Activated T-helper 17 cell treated with anti-CD3 and anti-CD28 coated beads, Interleukin-2, amount 50 U/mL, for 72 hours (primary cell): ENCODE results near the gene CNIH3. TPM values are rescaled to one million over a fixed set of nuclear protein-coding genes. Genes with fewer than 3 reads are reported as not detected.

ENCODE experiments used
- ATAC-seq: fragments of 150-1000 bp; cut with Tn5 transposase; replicated peaks from 2 replicates; pipeline ENCODE4 v1.10.0; 2021; ENCODE audit warnings: mild to moderate bottlenecking, moderate library complexity
- H3K27ac Mint-ChIP-seq: one replicate; pipeline ENCODE4 v1.8.0; 2022; ENCODE audit warnings: mixed read lengths
- H3K27me3 Mint-ChIP-seq: one replicate; pipeline ENCODE4 v1.8.0; 2022; ENCODE audit warnings: mixed read lengths
- H3K36me3 Mint-ChIP-seq: one replicate; pipeline ENCODE4 v1.8.0; 2022; ENCODE audit warnings: low read depth, mild to moderate bottlenecking, mixed read lengths
- H3K4me1 Mint-ChIP-seq: one replicate; pipeline ENCODE4 v1.8.0; 2022; ENCODE audit warnings: mixed read lengths
- H3K4me3 Mint-ChIP-seq: one replicate; pipeline ENCODE4 v1.8.0; 2022; ENCODE audit warnings: mild to moderate bottlenecking, mixed read lengths
- H3K9me3 Mint-ChIP-seq: one replicate; pipeline ENCODE4 v1.8.0; 2022; ENCODE audit warnings: mixed read lengths
- total RNA-seq, 2 donors: library from RNA; stranded (reverse); gene quantifications; one replicate each; pipeline ENCODE4 v1.2.3, GENCODE V29; 2022

Gene CNIH3
- total RNA-seq, 2 donors from 2014 or later = 1.4 to 3.0 TPM

- Mint-ChIP-seq H3K4me1 (no peaks in the 10 kb centered on the region), H3K27me3 (peaks cover 4% of the 10 kb centered on the region), H3K36me3 (no peaks in the 10 kb centered on the region), H3K4me3 (no peak overlapping the region), H3K27ac (no peak overlapping the region), H3K9me3 (no peaks in the 10 kb centered on the region)
- ATAC-seq = no peak
These were observed 21.3 kb upstream of the CNIH3 start for GRCh38 chr1:224594851-224595250.

GRCh38 chr1:224605482-224606181, 10.5 kb upstream of the CNIH3 start:
- no peaks in the 10 kb centered on the region for H3K4me1 Mint-ChIP-seq
- H3K27me3 Mint-ChIP-seq = peaks cover 11% of the 10 kb centered on the region
- no peaks in the 10 kb centered on the region for H3K36me3 Mint-ChIP-seq
- no peak for ATAC-seq
- no peak overlapping the region for H3K4me3 Mint-ChIP-seq
- no peaks in the 10 kb centered on the region for H3K9me3 Mint-ChIP-seq
- H3K27ac Mint-ChIP-seq = no peak overlapping the region

GRCh38 chr1:224607188-224608148, 8.6 kb upstream of the CNIH3 start:
- ATAC-seq = no peak
- Mint-ChIP-seq H3K9me3 (no peaks in the 10 kb centered on the region), H3K27ac (no peak overlapping the region), H3K27me3 (peaks cover 9% of the 10 kb centered on the region), H3K4me3 (no peak overlapping the region), H3K4me1 (no peaks in the 10 kb centered on the region), H3K36me3 (no peaks in the 10 kb centered on the region)

DNA sequence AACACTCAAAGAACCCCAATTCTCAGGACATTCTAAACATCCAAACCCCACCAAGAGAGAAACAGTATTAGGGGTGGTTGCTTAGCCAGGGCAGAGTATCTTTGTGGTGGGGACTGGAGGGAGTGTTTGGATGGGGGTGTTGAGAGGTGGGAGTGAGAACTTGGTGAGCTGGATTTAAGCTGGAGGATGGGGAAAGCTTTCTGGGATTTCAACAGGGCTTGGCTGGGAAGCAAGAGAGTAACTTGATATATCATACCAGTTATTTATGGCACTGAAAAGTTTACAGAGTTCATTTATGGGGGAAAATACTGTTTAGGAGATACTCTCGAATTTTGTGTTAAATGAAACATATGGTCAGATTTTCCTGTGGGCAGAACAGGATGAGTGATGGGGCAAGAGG, 6.8 kb upstream of the CNIH3 start:
- Mint-ChIP-seq H3K27me3 (peaks cover 9% of the 10 kb centered on the region), H3K36me3 (no peaks in the 10 kb centered on the region), H3K4me1 (no peaks in the 10 kb centered on the region), H3K27ac (no peak overlapping the region), H3K4me3 (no peak overlapping the region), H3K9me3 (no peaks in the 10 kb centered on the region)
- ATAC-seq = no peak

GRCh38 chr1:224612246-224612645, 3.9 kb upstream of the CNIH3 start:
- Mint-ChIP-seq H3K27me3 (peaks cover 19% of the 10 kb centered on the region), H3K27ac (no peak overlapping the region), H3K4me3 (no peak overlapping the region), H3K36me3 (no peaks in the 10 kb centered on the region), H3K4me1 (peaks cover 4% of the 10 kb centered on the region), H3K9me3 (no peaks in the 10 kb centered on the region)
- ATAC-seq = no peak

- ATAC-seq = no peak
- Mint-ChIP-seq H3K9me3 (no peaks in the 10 kb centered on the region), H3K4me1 (peaks cover 16% of the 10 kb centered on the region), H3K4me3 (no peak overlapping the region), H3K27me3 (peaks cover 31% of the 10 kb centered on the region), H3K27ac (no peak overlapping the region), H3K36me3 (no peaks in the 10 kb centered on the region)
These were observed 2.6 kb upstream of the CNIH3 start for GRCh38 chr1:224613486-224613885.

DNA sequence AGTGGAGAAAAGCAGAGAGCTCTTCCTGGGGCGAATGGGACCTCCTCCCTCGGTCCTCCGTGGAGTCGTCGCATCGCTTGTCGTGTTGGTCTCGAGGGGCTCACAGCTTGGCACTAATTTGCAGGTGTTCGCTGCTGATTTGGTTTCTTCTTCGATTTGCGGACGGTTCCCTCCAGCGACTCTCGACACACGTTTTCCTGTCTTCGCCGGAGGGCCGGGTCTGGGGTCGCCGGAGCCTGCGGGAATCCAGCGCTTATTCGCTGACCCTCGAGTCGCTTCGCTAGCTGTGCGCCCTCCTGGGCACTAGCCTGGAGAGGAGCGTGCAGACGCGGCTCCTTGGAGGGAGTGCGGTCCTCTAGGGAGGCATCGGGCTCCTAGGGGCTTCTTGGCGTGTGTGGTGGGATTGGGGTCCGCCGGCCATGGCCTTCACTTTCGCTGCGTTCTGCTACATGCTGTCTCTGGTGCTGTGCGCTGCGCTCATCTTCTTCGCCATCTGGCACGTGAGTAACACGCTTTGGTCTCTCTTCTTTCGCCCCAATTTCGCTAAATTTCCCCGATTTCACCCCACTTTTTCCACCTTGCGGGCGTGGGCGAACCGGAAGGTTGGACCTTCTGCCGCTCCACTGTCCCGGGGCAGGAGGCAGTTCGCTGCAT, 766 bp downstream of the CNIH3 start:
- peak overlapping the region; percentile 78 for H3K4me3 Mint-ChIP-seq
- peaks cover 45% of the 10 kb centered on the region for H3K27me3 Mint-ChIP-seq
- no peaks in the 10 kb centered on the region for H3K9me3 Mint-ChIP-seq
- ATAC-seq = no peak
- H3K27ac Mint-ChIP-seq = no peak overlapping the region
- peaks cover 18% of the 10 kb centered on the region for H3K4me1 Mint-ChIP-seq
- no peaks in the 10 kb centered on the region for H3K36me3 Mint-ChIP-seq

DNA sequence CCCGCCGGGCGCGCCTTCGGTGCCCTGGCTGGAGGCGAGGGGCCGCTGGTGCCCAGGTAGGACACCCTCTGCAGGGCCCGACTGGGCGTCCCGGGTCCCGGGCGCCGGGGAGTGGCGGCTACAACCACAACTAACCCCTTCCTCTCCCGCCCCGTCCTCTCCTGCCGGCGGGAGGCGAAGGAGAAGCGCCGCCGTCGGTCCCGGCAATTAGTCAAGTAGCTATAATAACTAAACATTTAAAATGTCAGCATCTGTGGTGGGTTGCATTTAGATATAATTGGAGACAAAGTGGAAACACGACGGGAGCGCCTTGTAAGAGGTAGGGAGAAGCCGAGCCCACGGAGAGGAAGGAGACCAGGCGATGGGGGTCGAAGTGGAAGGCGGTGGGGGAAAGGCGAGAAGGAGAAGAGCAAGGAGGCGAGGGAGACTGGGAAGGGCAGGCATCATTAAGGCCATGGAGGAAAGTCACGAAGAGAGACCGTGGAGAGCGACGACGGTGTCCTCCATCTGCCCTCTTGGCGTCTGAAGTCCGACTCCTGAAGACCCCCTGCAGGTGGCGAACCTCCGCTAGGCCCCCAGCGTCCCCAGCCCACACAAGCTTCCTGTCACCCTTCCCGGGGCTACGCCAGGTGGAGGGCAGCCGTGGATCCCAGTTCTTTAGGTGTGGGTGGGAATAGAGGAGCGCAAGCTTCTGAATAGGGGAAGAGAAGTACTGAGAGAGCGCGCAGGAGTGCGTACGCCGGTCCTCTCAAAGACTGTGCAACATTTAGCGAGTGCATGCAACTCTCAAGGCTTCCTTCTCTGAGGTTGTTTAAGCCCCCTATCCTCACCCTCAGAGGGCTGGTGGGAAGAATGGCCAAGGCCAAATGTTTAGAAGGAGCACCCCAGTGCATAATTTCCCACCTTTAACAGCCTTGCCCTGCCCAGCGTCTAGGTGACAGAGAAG, 1.6 kb downstream of the CNIH3 start:
- no peak for ATAC-seq
- Mint-ChIP-seq H3K36me3 (no peaks in the 10 kb centered on the region), H3K27ac (no peak overlapping the region), H3K27me3 (peaks cover 46% of the 10 kb centered on the region), H3K9me3 (no peaks in the 10 kb centered on the region), H3K4me1 (peaks cover 18% of the 10 kb centered on the region), H3K4me3 (peak overlapping the region; percentile 78)

- no peak for ATAC-seq
- no peak overlapping the region for H3K27ac Mint-ChIP-seq
- H3K4me3 Mint-ChIP-seq = no peak overlapping the region
- peaks cover 33% of the 10 kb centered on the region for H3K4me1 Mint-ChIP-seq
- H3K9me3 Mint-ChIP-seq = no peaks in the 10 kb centered on the region
- H3K27me3 Mint-ChIP-seq = peaks cover 46% of the 10 kb centered on the region
- H3K36me3 Mint-ChIP-seq = no peaks in the 10 kb centered on the region
These were observed 3.1 kb downstream of the CNIH3 start for GRCh38 chr1:224619209-224619608.

GRCh38 chr1:224620105-224620504, 4.0 kb downstream of the CNIH3 start:
- peaks cover 41% of the 10 kb centered on the region for H3K4me1 Mint-ChIP-seq
- H3K36me3 Mint-ChIP-seq = no peaks in the 10 kb centered on the region
- no peak overlapping the region for H3K27ac Mint-ChIP-seq
- no peaks in the 10 kb centered on the region for H3K9me3 Mint-ChIP-seq
- no peak overlapping the region for H3K4me3 Mint-ChIP-seq
- H3K27me3 Mint-ChIP-seq = peaks cover 43% of the 10 kb centered on the region
- ATAC-seq = no peak

- no peak for ATAC-seq
- peaks cover 38% of the 10 kb centered on the region for H3K4me1 Mint-ChIP-seq
- peaks cover 32% of the 10 kb centered on the region for H3K27me3 Mint-ChIP-seq
These were observed 5.9 kb downstream of the CNIH3 start for GRCh38 chr1:224621813-224622682.

GRCh38 chr1:224622831-224623230, 6.7 kb downstream of the CNIH3 start:
- Mint-ChIP-seq H3K27me3 (peaks cover 25% of the 10 kb centered on the region), H3K4me1 (peaks cover 32% of the 10 kb centered on the region)

More at GRCh38 chr1:224621813-224622682, 5.9 kb downstream of the CNIH3 start:
- H3K4me3 Mint-ChIP-seq = no peak overlapping the region
- no peak overlapping the region for H3K27ac Mint-ChIP-seq
- no peaks in the 10 kb centered on the region for H3K9me3 Mint-ChIP-seq
- H3K36me3 Mint-ChIP-seq = no peaks in the 10 kb centered on the region

GRCh38 chr1:224623310-224623714, 7.2 kb downstream of the CNIH3 start:
- Mint-ChIP-seq H3K36me3 (no peaks in the 10 kb centered on the region), H3K4me1 (peaks cover 27% of the 10 kb centered on the region), H3K9me3 (no peaks in the 10 kb centered on the region), H3K4me3 (peak overlapping the region; percentile 67), H3K27me3 (peaks cover 20% of the 10 kb centered on the region), H3K27ac (peak overlapping the region; percentile 89)
- ATAC-seq = peak; percentile 73

More at GRCh38 chr1:224622831-224623230, 6.7 kb downstream of the CNIH3 start:
- peak overlapping the region; percentile 67 for H3K4me3 Mint-ChIP-seq
- peak overlapping the region; percentile 89 for H3K27ac Mint-ChIP-seq
- ATAC-seq = no peak
- H3K9me3 Mint-ChIP-seq = no peaks in the 10 kb centered on the region
- H3K36me3 Mint-ChIP-seq = no peaks in the 10 kb centered on the region
